HUES64 (cell line): ENCODE data around the gene MVB12B.
"Not testable (repeated sequence)": the region's sequence is repeated elsewhere in the genome, so short reads cannot be mapped to it uniquely, and the experiment has no call there.

Experiments
- H3K27ac ChIP-seq: 2 replicates; pipeline ENCODE4 v1.7.0; 2013; ENCODE audit warnings: low read depth, low read length, inconsistent platforms
- H3K27me3 ChIP-seq: 2 replicates; pipeline ENCODE4 v1.6.1; 2013; ENCODE audit warnings: mild to moderate bottlenecking, low read length; ENCODE audit not compliant: insufficient read depth
- H3K36me3 ChIP-seq: 2 replicates; pipeline ENCODE4 v1.6.1; 2013; ENCODE audit warnings: mild to moderate bottlenecking, low read length; ENCODE audit not compliant: insufficient read depth
- H3K4me1 ChIP-seq: 2 replicates; pipeline ENCODE4 v1.6.1; 2013; ENCODE audit warnings: mild to moderate bottlenecking, low read length, moderate library complexity; ENCODE audit not compliant: insufficient read depth
- H3K4me3 ChIP-seq: 2 replicates; pipeline ENCODE4 v1.5.1; 2013; ENCODE audit warnings: mild to moderate bottlenecking, low read length, moderate library complexity
- H3K9ac ChIP-seq: 2 replicates; pipeline ENCODE4 v1.6.1; 2013; ENCODE audit warnings: mild to moderate bottlenecking, low read depth, low read length
- H3K9me3 ChIP-seq: 2 replicates; pipeline ENCODE4 v1.6.1; 2013; ENCODE audit warnings: low read depth, low read length; ENCODE audit not compliant: insufficient read depth
- WGBS: fragments of 150-250, 120-280 bp; methylation state at CpG from one replicate; pipeline ENCODE4 v1.1.7; 2013; ENCODE audit warnings: missing lambda C conversion rate; 5-methylcytosine and 5-hydroxymethylcytosine counted together

Gene MVB12B

GRCh38 chr9:126468141-126468825 is 141.7 kb downstream of the MVB12B start:
- H3K36me3 ChIP-seq, result no peaks in the 10 kb centered on the region
- H3K4me1 ChIP-seq, result peaks cover 24% of the 10 kb centered on the region
- H3K4me3 ChIP-seq, result no peak overlapping the region
- H3K27ac ChIP-seq, result no peak overlapping the region
- no peaks in the 10 kb centered on the region for H3K9me3 ChIP-seq
- 93% methylated on average over 14 of the region's 14 CpGs for WGBS
- no peak overlapping the region for H3K9ac ChIP-seq
- H3K27me3 ChIP-seq, result no peaks in the 10 kb centered on the region

GRCh38 chr9:126470241-126470993 is 143.8 kb downstream of the MVB12B start:
- Histone ChIP-seq H3K4me3 (no peak overlapping the region), H3K27me3 (no peaks in the 10 kb centered on the region), H3K4me1 (peaks cover 26% of the 10 kb centered on the region), H3K9ac (no peak overlapping the region), H3K9me3 (no peaks in the 10 kb centered on the region), H3K36me3 (no peaks in the 10 kb centered on the region), H3K27ac (no peak overlapping the region)
- WGBS, result 90% methylated on average over 12 of the region's 12 CpGs

GRCh38 chr9:126471084-126471624 is 144.5 kb downstream of the MVB12B start:
- no peak overlapping the region for H3K9ac ChIP-seq
- no peaks in the 10 kb centered on the region for H3K9me3 ChIP-seq
- 83% methylated on average over 17 of the region's 17 CpGs for WGBS
- no peaks in the 10 kb centered on the region for H3K27me3 ChIP-seq
- no peak overlapping the region for H3K4me3 ChIP-seq
- H3K4me1 ChIP-seq, result peaks cover 26% of the 10 kb centered on the region
- H3K27ac ChIP-seq, result no peak overlapping the region
- H3K36me3 ChIP-seq, result no peaks in the 10 kb centered on the region

- Histone ChIP-seq H3K9me3 (no peaks in the 10 kb centered on the region), H3K36me3 (no peaks in the 10 kb centered on the region), H3K4me3 (no peak overlapping the region), H3K4me1 (peaks cover 26% of the 10 kb centered on the region), H3K27me3 (no peaks in the 10 kb centered on the region), H3K9ac (no peak overlapping the region), H3K27ac (no peak overlapping the region)
- WGBS, result 92% methylated on average over 7 of the region's 7 CpGs
Observed at GRCh38 chr9:126472198-126472947, 145.7 kb downstream of the MVB12B start.

GRCh38 chr9:126472948-126473298 is 146.3 kb downstream of the MVB12B start:
- H3K9me3 ChIP-seq, result no peaks in the 10 kb centered on the region
- H3K4me1 ChIP-seq, result peaks cover 26% of the 10 kb centered on the region
- no peak overlapping the region for H3K27ac ChIP-seq
- H3K9ac ChIP-seq, result no peak overlapping the region
- no peak overlapping the region for H3K4me3 ChIP-seq
- no peaks in the 10 kb centered on the region for H3K36me3 ChIP-seq
- no peaks in the 10 kb centered on the region for H3K27me3 ChIP-seq
- WGBS, result 92% methylated on average over 3 of the region's 3 CpGs

- no peak overlapping the region for H3K9ac ChIP-seq
- peaks cover 26% of the 10 kb centered on the region for H3K4me1 ChIP-seq
- H3K27me3 ChIP-seq, result no peaks in the 10 kb centered on the region
- no peak overlapping the region for H3K4me3 ChIP-seq
- 89% methylated on average over 7 of the region's 7 CpGs for WGBS
- no peak overlapping the region for H3K27ac ChIP-seq
- H3K36me3 ChIP-seq, result no peaks in the 10 kb centered on the region
- H3K9me3 ChIP-seq, result no peaks in the 10 kb centered on the region
Observed at GRCh38 chr9:126474206-126474765, 147.7 kb downstream of the MVB12B start.

- no peaks in the 10 kb centered on the region for H3K36me3 ChIP-seq
- no peak overlapping the region for H3K9ac ChIP-seq
- peaks cover 26% of the 10 kb centered on the region for H3K4me1 ChIP-seq
- H3K27ac ChIP-seq, result no peak overlapping the region
- no peak overlapping the region for H3K4me3 ChIP-seq
- 93% methylated on average over 14 of the region's 14 CpGs for WGBS
- H3K9me3 ChIP-seq, result no peaks in the 10 kb centered on the region
- no peaks in the 10 kb centered on the region for H3K27me3 ChIP-seq
Observed at GRCh38 chr9:126474786-126475485, 148.3 kb downstream of the MVB12B start.

GRCh38 chr9:126475933-126476555 is 149.4 kb downstream of the MVB12B start:
- Histone ChIP-seq H3K9ac (no peak overlapping the region), H3K27me3 (no peaks in the 10 kb centered on the region), H3K9me3 (no peaks in the 10 kb centered on the region), H3K4me3 (no peak overlapping the region), H3K36me3 (no peaks in the 10 kb centered on the region), H3K4me1 (peaks cover 26% of the 10 kb centered on the region), H3K27ac (no peak overlapping the region)
- WGBS, result 93% methylated on average over 11 of the region's 12 CpGs

GRCh38 chr9:126477432-126477831 is 150.8 kb downstream of the MVB12B start:
- H3K27me3 ChIP-seq, H3K4me3 ChIP-seq, H3K9me3 ChIP-seq, H3K9ac ChIP-seq, H3K27ac ChIP-seq, H3K36me3 ChIP-seq: not testable (repeated sequence)
- peaks cover 12% of the 10 kb centered on the region for H3K4me1 ChIP-seq
- 94% methylated on average over 3 of the region's 3 CpGs for WGBS

- H3K4me3 ChIP-seq, result no peak overlapping the region
- no peaks in the 10 kb centered on the region for H3K27me3 ChIP-seq
- WGBS, result 89% methylated on average over 8 of the region's 8 CpGs
- H3K27ac ChIP-seq, result no peak overlapping the region
- no peaks in the 10 kb centered on the region for H3K36me3 ChIP-seq
- H3K9me3 ChIP-seq, result no peaks in the 10 kb centered on the region
- H3K9ac ChIP-seq, result no peak overlapping the region
- H3K4me1 ChIP-seq, result 0 out of 2 replicates have a peak, but pooled peaks cover 7% of the 10 kb centered on the region
Observed at GRCh38 chr9:126478216-126478981, 151.8 kb downstream of the MVB12B start.
